Adrenal gland (tissue), 5 donors: Measurements from ENCODE around the gene NDUFB11.

Experiments
- POLR2A ChIP-seq, 2 donors: fragments of 450-650 bp; IDR thresholded peaks; one replicate each; pipeline ENCODE4 v1.6.1; 2017; ENCODE audit warnings: antibody characterized with exemption in 2 of 2, mild to moderate bottlenecking in 2 of 2, moderate library complexity in 1 of 2
- TF ChIP-seq, protein P1 (sequence below), 6 experiments: fragments of 450-650 bp in 4 of 6; fragments of 200-600 bp in 2 of 6; sonication (generic) in 1 of 6; IDR thresholded peaks; 1 replicate in 5 of 6; 2 replicates in 1 of 6; pipeline versions ENCODE4 v1.5.1 to v1.8.0; 2016 to 2021; ENCODE audit warnings: antibody characterized with exemption in 6 of 6, mild to moderate bottlenecking in 2 of 6, moderate library complexity in 1 of 6
- donor health status: DM: no; HTN: no; CAD: no.

DNA sequence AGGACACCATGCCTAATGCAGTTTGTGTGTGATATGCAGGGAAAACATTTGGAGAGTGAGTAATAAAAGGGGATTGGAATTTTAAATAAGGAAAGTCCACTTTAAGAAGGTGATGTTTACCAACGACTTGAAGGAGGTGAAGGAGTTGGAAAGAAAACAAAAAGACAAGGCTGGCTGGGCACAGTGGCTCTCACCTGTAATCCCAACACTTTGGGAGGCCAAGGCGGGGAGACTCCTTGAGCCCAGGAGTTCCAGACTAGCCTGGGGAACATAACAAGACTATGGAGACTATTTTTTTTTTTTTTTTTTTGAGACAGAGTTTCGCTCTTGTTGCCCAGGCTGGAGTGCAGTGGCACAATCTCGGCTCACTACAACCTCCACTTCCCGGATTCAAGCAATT is 11.0 kb downstream of the NDUFB11 start:
- no peak for TF ChIP-seq POLR2A (IDR thresholded peaks at IDR 0.05)
- TF ChIP-seq, protein P1, sequence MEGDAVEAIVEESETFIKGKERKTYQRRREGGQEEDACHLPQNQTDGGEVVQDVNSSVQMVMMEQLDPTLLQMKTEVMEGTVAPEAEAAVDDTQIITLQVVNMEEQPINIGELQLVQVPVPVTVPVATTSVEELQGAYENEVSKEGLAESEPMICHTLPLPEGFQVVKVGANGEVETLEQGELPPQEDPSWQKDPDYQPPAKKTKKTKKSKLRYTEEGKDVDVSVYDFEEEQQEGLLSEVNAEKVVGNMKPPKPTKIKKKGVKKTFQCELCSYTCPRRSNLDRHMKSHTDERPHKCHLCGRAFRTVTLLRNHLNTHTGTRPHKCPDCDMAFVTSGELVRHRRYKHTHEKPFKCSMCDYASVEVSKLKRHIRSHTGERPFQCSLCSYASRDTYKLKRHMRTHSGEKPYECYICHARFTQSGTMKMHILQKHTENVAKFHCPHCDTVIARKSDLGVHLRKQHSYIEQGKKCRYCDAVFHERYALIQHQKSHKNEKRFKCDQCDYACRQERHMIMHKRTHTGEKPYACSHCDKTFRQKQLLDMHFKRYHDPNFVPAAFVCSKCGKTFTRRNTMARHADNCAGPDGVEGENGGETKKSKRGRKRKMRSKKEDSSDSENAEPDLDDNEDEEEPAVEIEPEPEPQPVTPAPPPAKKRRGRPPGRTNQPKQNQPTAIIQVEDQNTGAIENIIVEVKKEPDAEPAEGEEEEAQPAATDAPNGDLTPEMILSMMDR (IDR thresholded peaks at IDR 0.05): no peak
